A549 treated with AZD2906 at 1 μM for 4 hours (cell line): ENCODE data around the gene GRK2. TPM values are rescaled to one million over a fixed set of nuclear protein-coding genes. Genes with fewer than 3 reads are reported as not detected.

ENCODE experiments used
- total RNA-seq: library from RNA; stranded (reverse); fragments of 200-300 nt; extraction: Qiagen RNA extraction; gene quantifications from 5 replicates; pipeline ENCODE4 v1.2.3, GENCODE V29; 2022

The GRK2 gene
- total RNA-seq, result 26.1 to 38.8 TPM (median 34.1 TPM) in 5 replicates

GRCh38 chr11:67266449-67267187, at the start of gene GRK2:
TSS of gene GRK2 (plus strand) at chr11:67266473. CDS start at chr11:67266700, 227 bp downstream.

DNA sequence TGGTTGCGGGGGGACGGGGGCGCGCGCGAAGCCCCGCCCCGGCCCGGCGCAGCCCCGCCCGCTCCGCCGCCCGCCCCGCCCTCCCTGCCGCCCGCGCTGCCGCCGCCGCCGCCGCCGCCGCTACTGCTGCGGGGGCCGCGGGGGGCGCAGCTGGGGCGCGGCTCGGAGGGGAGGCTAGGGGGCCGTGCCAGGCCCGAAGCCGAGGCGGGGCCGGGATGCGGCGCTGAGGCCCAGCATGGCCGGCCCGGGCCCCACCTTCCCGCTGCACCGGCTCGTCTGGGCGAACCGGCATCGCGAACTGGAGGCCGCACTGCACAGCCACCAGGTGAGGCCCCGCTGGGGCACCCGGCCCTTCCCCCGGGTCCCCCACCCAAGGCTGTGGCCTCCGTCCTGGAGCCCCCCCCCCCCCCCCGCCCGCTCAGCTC, 23.0 kb downstream of the GRK2 start, which contains the start of gene ANKRD13D:
TSS of gene ANKRD13D (plus strand) at position 78 of the 425 bp plus-strand sequence. CDS start at position 236, 158 bp downstream.

DNA sequence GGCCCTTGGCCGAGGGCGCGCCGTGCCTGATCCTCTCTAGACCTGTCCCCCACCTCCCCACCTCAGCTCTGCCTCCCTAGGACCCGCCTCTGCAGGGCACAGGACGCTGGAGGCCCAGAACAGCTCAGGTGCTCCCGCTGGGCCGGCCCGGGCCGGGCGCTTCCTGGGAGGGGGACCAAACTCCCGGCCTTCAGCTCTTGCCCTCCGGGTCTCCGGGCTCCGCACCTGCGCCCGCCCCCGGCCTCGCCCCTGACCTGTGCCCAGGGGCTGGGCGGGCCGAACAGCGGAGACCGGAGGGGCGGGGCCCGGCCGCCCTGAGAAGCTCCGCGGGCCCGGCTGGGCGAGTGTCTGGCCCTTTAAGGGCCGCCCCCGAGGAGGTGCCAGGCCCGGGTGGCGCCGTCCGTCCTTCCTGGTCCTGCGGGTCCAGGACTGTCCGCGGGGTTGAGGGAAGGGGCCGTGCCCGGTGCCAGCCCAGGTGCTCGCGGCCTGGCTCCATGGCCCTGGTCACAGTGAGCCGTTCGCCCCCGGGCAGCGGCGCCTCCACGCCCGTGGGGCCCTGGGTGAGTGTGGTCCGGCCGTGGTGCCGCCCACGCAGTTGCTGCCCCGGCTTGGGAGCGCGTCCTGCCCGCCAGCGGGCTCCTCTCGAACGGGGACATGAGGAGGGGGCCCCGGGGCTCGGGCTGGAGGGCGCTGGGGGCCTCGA, 37.0 kb downstream of the GRK2 start, which contains the start of gene SSH3:
TSS of gene SSH3 (plus strand) at position 399 of the 703 bp plus-strand sequence. CDS start at position 495, 96 bp downstream.

Other genes starting within 250 kb of the GRK2 start
- 15.6 to 22.2 TPM (median 19.0 TPM) in 5 replicates for gene SYT12, start 243.3 kb upstream of the GRK2 start, total RNA-seq
- 32.5 to 52.9 TPM (median 48.2 TPM) in 5 replicates for gene RHOD, start 209.6 kb upstream of the GRK2 start, total RNA-seq
- 42.2 to 43.2 TPM (median 42.9 TPM) in 5 replicates for gene KDM2A, start 147.2 kb upstream of the GRK2 start, total RNA-seq
- 17.2 to 26.9 TPM (median 24.5 TPM) in 5 replicates for gene ANKRD13D, start 22.8 kb downstream of the GRK2 start, total RNA-seq
- gene SSH3, start 37.1 kb downstream of the GRK2 start, total RNA-seq, result 15.1 to 24.6 TPM (median 22.9 TPM) in 5 replicates
- 182 to 236 TPM (median 217 TPM) in 5 replicates for gene POLD4, start 87.1 kb downstream of the GRK2 start, total RNA-seq
- gene CLCF1, start 107.1 kb downstream of the GRK2 start, total RNA-seq, result 31.3 to 37.6 TPM (median 34.8 TPM) in 5 replicates
- gene RAD9A, start 125.5 kb downstream of the GRK2 start, total RNA-seq, result 20.0 to 29.1 TPM (median 28.0 TPM) in 5 replicates
- 277 to 291 TPM (median 280 TPM) in 5 replicates for gene PPP1CA, start 135.4 kb downstream of the GRK2 start, total RNA-seq
- gene TBC1D10C, start 137.6 kb downstream of the GRK2 start, total RNA-seq, result 0.07 to 0.17 TPM (median 0.10 TPM) in 4 of 5 replicates, not detected in the other
- 0.12 to 0.21 TPM (median 0.13 TPM) in 5 replicates for gene CARNS1, start 149.2 kb downstream of the GRK2 start, total RNA-seq
- gene RPS6KB2, start 162.0 kb downstream of the GRK2 start, total RNA-seq, result 41.7 to 51.2 TPM (median 49.8 TPM) in 5 replicates
- gene PTPRCAP, start 171.2 kb downstream of the GRK2 start, total RNA-seq, result 0.23 to 0.34 TPM (median 0.28 TPM) in 5 replicates
- 56.1 to 66.9 TPM (median 61.3 TPM) in 5 replicates for gene CORO1B, start 177.0 kb downstream of the GRK2 start, total RNA-seq
- gene GPR152, start 186.3 kb downstream of the GRK2 start, total RNA-seq, result 0.03 to 0.08 TPM in 2 of 5 replicates, not detected in the others
- gene CABP4, start 188.9 kb downstream of the GRK2 start, total RNA-seq, result not detected in 5 replicates
- gene TMEM134, start 202.8 kb downstream of the GRK2 start, total RNA-seq, result 53.4 to 68.0 TPM (median 64.3 TPM) in 5 replicates
- gene AIP, start 216.6 kb downstream of the GRK2 start, total RNA-seq, result 42.0 to 49.2 TPM (median 45.5 TPM) in 5 replicates
- gene PITPNM1, start 238.9 kb downstream of the GRK2 start, total RNA-seq, result 28.9 to 42.9 TPM (median 37.8 TPM) in 5 replicates
- gene CDK2AP2, start 241.7 kb downstream of the GRK2 start, total RNA-seq, result 58.0 to 88.8 TPM (median 86.2 TPM) in 5 replicates